ENCODE results near the gene LBP. TPM values are rescaled to one million over a fixed set of nuclear protein-coding genes. Genes with fewer than 3 reads are reported as not detected.

Gene LBP
- total RNA-seq, 1 experiment from 2014 or later: 0.37 TPM

DNA sequence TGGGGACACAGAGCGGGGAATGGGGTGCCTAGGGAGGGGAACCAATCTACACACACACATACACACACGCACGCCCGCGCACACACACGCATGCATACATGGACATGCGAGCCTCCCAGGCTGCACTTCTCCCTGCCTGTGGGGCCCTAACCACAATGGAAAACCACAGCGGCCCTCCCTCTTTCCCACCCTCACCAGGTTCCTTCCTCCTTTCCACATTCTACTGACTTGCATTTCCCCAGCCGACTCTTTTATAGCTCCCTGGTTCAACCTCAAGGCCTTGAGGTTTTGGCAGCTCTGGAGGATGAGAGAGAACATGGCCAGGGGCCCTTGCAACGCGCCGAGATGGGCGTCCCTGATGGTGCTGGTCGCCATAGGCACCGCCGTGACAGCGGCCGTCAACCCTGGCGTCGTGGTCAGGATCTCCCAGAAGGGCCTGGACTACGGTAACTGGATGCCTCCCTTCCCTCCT is 42.3 kb upstream of the LBP start, which contains the start of gene BPI (continued):
- TF ChIP-seq, protein P1, sequence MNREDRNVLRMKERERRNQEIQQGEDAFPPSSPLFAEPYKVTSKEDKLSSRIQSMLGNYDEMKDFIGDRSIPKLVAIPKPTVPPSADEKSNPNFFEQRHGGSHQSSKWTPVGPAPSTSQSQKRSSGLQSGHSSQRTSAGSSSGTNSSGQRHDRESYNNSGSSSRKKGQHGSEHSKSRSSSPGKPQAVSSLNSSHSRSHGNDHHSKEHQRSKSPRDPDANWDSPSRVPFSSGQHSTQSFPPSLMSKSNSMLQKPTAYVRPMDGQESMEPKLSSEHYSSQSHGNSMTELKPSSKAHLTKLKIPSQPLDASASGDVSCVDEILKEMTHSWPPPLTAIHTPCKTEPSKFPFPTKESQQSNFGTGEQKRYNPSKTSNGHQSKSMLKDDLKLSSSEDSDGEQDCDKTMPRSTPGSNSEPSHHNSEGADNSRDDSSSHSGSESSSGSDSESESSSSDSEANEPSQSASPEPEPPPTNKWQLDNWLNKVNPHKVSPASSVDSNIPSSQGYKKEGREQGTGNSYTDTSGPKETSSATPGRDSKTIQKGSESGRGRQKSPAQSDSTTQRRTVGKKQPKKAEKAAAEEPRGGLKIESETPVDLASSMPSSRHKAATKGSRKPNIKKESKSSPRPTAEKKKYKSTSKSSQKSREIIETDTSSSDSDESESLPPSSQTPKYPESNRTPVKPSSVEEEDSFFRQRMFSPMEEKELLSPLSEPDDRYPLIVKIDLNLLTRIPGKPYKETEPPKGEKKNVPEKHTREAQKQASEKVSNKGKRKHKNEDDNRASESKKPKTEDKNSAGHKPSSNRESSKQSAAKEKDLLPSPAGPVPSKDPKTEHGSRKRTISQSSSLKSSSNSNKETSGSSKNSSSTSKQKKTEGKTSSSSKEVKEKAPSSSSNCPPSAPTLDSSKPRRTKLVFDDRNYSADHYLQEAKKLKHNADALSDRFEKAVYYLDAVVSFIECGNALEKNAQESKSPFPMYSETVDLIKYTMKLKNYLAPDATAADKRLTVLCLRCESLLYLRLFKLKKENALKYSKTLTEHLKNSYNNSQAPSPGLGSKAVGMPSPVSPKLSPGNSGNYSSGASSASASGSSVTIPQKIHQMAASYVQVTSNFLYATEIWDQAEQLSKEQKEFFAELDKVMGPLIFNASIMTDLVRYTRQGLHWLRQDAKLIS (CRISPR knock-in tag; IDR thresholded peaks at IDR 0.05; ENCODE audit: borderline replicate concordance): no peak
- TF ChIP-seq JUN (CRISPR knock-in tag; IDR thresholded peaks at IDR 0.05): no peak
- TF ChIP-seq ZBTB21 (CRISPR knock-in tag; IDR thresholded peaks at IDR 0.05; ENCODE audit: borderline replicate concordance): no peak
- no peak for TF ChIP-seq ZNF232 (CRISPR knock-in tag; IDR thresholded peaks at IDR 0.05)
- no peak for TF ChIP-seq TEAD4 (CRISPR knock-in tag; IDR thresholded peaks at IDR 0.05)
- TF ChIP-seq, protein P2, sequence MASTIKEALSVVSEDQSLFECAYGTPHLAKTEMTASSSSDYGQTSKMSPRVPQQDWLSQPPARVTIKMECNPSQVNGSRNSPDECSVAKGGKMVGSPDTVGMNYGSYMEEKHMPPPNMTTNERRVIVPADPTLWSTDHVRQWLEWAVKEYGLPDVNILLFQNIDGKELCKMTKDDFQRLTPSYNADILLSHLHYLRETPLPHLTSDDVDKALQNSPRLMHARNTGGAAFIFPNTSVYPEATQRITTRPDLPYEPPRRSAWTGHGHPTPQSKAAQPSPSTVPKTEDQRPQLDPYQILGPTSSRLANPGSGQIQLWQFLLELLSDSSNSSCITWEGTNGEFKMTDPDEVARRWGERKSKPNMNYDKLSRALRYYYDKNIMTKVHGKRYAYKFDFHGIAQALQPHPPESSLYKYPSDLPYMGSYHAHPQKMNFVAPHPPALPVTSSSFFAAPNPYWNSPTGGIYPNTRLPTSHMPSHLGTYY (CRISPR knock-in tag; IDR thresholded peaks at IDR 0.05): no peak

DNA sequence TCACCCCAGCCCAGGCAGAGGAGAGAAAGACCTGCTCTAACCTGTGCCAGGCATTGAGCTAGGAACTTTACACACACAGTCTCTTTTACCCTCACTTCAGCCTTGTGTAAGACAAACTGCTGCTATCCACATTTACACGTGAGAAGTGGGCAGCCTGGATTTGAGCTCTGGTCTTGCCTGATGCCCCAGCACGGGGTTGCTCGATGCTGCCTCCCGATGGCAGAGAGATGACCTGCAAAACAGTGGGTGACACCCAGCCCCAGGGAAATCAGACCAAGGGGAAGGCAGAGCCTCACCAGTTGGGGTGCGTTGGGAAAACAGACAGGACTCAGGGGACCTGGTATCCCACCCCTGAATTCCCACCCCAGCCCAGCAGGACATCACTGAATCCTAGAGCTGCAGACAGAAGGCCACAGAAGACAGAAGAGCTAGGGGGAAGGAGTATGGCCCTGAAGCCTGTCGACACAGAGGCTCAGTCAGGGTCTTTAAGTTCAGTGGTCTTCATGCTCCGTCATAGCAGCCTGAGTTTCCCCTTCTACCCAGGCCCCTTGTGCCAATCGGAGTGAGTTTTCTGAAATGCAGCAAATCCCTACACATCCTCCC is 41.3 kb upstream of the LBP start:
- DNase-seq (ENCODE audit: low spot score): peak; percentile 85
- peaks cover 6% of the 10 kb centered on the region for H3K4me1 Mint-ChIP-seq

DNA sequence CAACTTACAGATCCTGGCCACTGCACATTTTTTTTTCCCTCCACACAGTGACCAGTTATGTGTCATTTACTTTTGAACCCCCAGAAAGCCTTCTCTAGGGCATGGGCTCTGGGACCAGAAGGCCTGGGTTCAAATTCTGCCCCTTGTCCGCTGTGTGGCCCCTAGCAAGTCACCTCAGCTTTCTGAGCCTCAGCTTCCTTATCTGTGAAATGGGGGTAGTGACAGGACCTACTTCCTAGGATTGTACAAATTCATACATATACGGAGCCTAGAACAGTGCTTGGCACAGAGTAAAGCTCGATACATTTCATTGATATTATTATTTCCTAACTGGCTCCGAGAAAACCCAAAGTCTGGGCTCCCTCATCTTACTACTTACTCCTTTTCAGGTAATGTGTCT is 40.7 kb upstream of the LBP start:
- DNase-seq (ENCODE audit: low spot score): no peak
- POLR2A ChIA-PET: interaction anchor here (0.6 kb wide), 1 partner anchor 585 kb away, joined by 6 read pairs; no protein-coding TSS in a partner anchor
- Mint-ChIP-seq H3K27ac (no peak overlapping the region), H3K4me3 (no peak overlapping the region), H3K4me1 (peaks cover under 1% of the 10 kb centered on the region; the same call in 1 of the 2 replicates), H3K36me3 (no peaks in the 10 kb centered on the region), H3K27me3 (ENCODE audit: low read depth) (no peaks in the 10 kb centered on the region), H3K9me3 (peaks cover 8% of the 10 kb centered on the region)
- no peak for ATAC-seq
- CTCF ChIA-PET: interaction anchor here (0.6 to 1.8 kb wide), 15 partner anchors 8 to 803 kb away, joined by 3 to 11 read pairs (median 5); no protein-coding TSS in a partner anchor
- TF ChIP-seq JAZF1 (CRISPR knock-in tag; IDR thresholded peaks at IDR 0.05) (no peak), E2F4 (CRISPR knock-in tag; IDR thresholded peaks at IDR 0.05; ENCODE audit: borderline replicate concordance, low read depth) (no peak), CREB1 (CRISPR knock-in tag; IDR thresholded peaks at IDR 0.05) (no peak), IRF2 (CRISPR knock-in tag; IDR thresholded peaks at IDR 0.05; ENCODE audit: borderline replicate concordance, low read depth) (no peak), ZNF396 (CRISPR knock-in tag; IDR thresholded peaks at IDR 0.05; ENCODE audit: borderline replicate concordance) (no peak)
- TF ChIP-seq, protein P2 (CRISPR knock-in tag; IDR thresholded peaks at IDR 0.05): no peak
- TF ChIP-seq, protein P1 (CRISPR knock-in tag; IDR thresholded peaks at IDR 0.05; ENCODE audit: borderline replicate concordance): no peak

More for the DNA sequence above, 41.3 kb upstream of the LBP start:
- CTCF ChIA-PET: interaction anchor here (0.6 to 1.8 kb wide), 36 partner anchors 8 to 803 kb away, joined by 3 to 11 read pairs (median 4); no protein-coding TSS in a partner anchor
- Mint-ChIP-seq H3K9me3 (peaks cover 8% of the 10 kb centered on the region), H3K27me3 (ENCODE audit: low read depth) (no peaks in the 10 kb centered on the region), H3K27ac (no peak overlapping the region), H3K36me3 (no peaks in the 10 kb centered on the region), H3K4me3 (no peak overlapping the region)
- TF ChIP-seq, protein P3, sequence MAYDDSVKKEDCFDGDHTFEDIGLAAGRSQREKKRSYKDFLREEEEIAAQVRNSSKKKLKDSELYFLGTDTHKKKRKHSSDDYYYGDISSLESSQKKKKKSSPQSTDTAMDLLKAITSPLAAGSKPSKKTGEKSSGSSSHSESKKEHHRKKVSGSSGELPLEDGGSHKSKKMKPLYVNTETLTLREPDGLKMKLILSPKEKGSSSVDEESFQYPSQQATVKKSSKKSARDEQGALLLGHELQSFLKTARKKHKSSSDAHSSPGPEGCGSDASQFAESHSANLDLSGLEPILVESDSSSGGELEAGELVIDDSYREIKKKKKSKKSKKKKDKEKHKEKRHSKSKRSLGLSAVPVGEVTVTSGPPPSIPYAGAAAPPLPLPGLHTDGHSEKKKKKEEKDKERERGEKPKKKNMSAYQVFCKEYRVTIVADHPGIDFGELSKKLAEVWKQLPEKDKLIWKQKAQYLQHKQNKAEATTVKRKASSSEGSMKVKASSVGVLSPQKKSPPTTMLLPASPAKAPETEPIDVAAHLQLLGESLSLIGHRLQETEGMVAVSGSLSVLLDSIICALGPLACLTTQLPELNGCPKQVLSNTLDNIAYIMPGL (CRISPR knock-in tag; IDR thresholded peaks at IDR 0.05): no peak
- TF ChIP-seq, protein P4, sequence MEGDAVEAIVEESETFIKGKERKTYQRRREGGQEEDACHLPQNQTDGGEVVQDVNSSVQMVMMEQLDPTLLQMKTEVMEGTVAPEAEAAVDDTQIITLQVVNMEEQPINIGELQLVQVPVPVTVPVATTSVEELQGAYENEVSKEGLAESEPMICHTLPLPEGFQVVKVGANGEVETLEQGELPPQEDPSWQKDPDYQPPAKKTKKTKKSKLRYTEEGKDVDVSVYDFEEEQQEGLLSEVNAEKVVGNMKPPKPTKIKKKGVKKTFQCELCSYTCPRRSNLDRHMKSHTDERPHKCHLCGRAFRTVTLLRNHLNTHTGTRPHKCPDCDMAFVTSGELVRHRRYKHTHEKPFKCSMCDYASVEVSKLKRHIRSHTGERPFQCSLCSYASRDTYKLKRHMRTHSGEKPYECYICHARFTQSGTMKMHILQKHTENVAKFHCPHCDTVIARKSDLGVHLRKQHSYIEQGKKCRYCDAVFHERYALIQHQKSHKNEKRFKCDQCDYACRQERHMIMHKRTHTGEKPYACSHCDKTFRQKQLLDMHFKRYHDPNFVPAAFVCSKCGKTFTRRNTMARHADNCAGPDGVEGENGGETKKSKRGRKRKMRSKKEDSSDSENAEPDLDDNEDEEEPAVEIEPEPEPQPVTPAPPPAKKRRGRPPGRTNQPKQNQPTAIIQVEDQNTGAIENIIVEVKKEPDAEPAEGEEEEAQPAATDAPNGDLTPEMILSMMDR (IDR thresholded peaks at IDR 0.05): peak; percentile 47; the same call in 1 of the 2 replicates
- POLR2A ChIA-PET: interaction anchor here (0.6 to 0.7 kb wide), 2 partner anchors 18 to 586 kb away, joined by 3 to 6 read pairs; no protein-coding TSS in a partner anchor
- peak; percentile 85 for ATAC-seq

Measured in WTC11 (cell line).